ENCODE measurements around the gene CTSL. TPM values are rescaled to one million over a fixed set of nuclear protein-coding genes. Genes with fewer than 3 reads are reported as not detected.

The CTSL gene
- total and polyA plus RNA-seq, 2 experiments from 2014 or later: 401 to 402 TPM

DNA sequence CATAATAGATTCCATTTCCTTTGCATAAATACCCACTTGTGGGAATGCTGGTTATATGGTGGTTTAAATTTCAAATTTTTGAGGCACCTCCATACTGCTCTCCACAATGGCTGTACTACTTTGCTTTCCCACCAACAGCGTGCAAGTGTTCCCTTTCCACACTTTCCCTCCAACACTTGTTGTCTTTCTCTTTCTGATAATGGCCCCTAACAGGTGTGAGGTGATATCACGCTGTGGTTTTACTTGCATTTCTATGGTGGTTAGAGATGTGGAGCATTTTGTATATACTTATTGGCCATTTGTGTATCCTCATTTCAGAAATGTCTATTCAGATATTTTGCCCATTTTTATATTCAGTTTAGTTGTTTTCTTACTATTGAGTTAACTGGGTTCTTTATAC, 34.6 kb downstream of the CTSL start:
- DNase-seq: no peak

DNA sequence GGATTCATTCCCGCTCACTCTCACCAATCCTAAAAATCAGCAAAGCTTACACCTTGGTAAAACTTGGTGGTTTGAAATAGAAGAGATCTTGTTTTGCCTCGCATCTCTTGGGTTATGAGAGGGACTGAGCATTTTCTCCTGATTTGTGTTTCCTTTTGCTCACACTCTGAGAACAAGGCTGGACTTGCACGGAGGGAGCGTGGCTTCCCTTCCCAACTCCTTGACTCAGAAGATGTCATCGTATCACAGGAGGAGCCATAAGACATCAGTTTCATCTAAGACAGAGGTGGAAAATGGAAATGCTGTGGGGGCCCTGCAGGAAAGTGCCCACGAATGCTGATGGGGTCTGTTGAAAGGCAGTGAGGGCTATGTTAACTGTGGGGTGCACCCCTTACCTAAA, 37.4 kb downstream of the CTSL start:
- no peak overlapping the region for H3K4me2 ChIP-seq (ENCODE audit: unreplicated experiment)
- H3K9ac ChIP-seq: no peak overlapping the region
- no peak overlapping the region for H3K4me3 ChIP-seq
- no peak for TF ChIP-seq EZH2phosphoT487 (IDR thresholded peaks at IDR 0.05; ENCODE audit: insufficient read depth, low read depth)
- TF ChIP-seq EZH2 (IDR thresholded peaks at IDR 0.05; ENCODE audit: insufficient read depth, poor library complexity, severe bottlenecking): no peak
- no peaks in the 10 kb centered on the region for H3K27me3 ChIP-seq (replicated peaks; ENCODE audit: insufficient read depth)
- H3F3A ChIP-seq (ENCODE audit: insufficient read depth): no peaks in the 10 kb centered on the region
- no peak for DNase-seq
- H3K9me3 ChIP-seq (ENCODE audit: low read depth): no peaks in the 10 kb centered on the region
- WGBS, 2 experiments (ENCODE audit: low coverage in 1 of 2, low lambda C conversion rate in 2 of 2, missing lambda C conversion rate in 2 of 2): 71 to 79% methylated on average over 6 of the region's 6 CpGs
- H3K36me3 ChIP-seq (ENCODE audit: low read depth): no peaks in the 10 kb centered on the region
- H2AFZ ChIP-seq: no peak overlapping the region
- no peaks in the 10 kb centered on the region for H3K9me2 ChIP-seq (ENCODE audit: insufficient read depth)
- no peaks in the 10 kb centered on the region for H3K79me2 ChIP-seq (ENCODE audit: insufficient read depth)
- H3K27ac ChIP-seq: no peak overlapping the region
- in situ Hi-C loops (cut with MboI): no loop called here
- no peaks in the 10 kb centered on the region for H4K20me1 ChIP-seq (ENCODE audit: insufficient read depth)
- no peaks in the 10 kb centered on the region for H3K4me1 ChIP-seq (ENCODE audit: insufficient read depth)

More for the DNA sequence above, 34.6 kb downstream of the CTSL start:
- no peaks in the 10 kb centered on the region for H4K20me1 ChIP-seq (ENCODE audit: insufficient read depth)
- no peak overlapping the region for H3K9ac ChIP-seq
- no peaks in the 10 kb centered on the region for H3K27me3 ChIP-seq (replicated peaks; ENCODE audit: insufficient read depth)
- H3K9me3 ChIP-seq (ENCODE audit: low read depth): no peaks in the 10 kb centered on the region
- H3K27ac ChIP-seq: no peak overlapping the region
- H3K79me2 ChIP-seq (ENCODE audit: insufficient read depth): no peaks in the 10 kb centered on the region
- H3F3A ChIP-seq (ENCODE audit: insufficient read depth): no peaks in the 10 kb centered on the region
- no peaks in the 10 kb centered on the region for H3K36me3 ChIP-seq (ENCODE audit: low read depth)
- H2AFZ ChIP-seq: no peak overlapping the region
- H3K4me3 ChIP-seq: no peak overlapping the region
- 62 to 82% methylated on average over 2 of the region's 2 CpGs for WGBS, 2 experiments (ENCODE audit: low coverage in 1 of 2, low lambda C conversion rate in 2 of 2, missing lambda C conversion rate in 2 of 2)
- H3K4me2 ChIP-seq (ENCODE audit: unreplicated experiment): no peak overlapping the region
- TF ChIP-seq EZH2phosphoT487 (IDR thresholded peaks at IDR 0.05; ENCODE audit: insufficient read depth, low read depth) (no peak), EZH2 (IDR thresholded peaks at IDR 0.05; ENCODE audit: insufficient read depth, poor library complexity, severe bottlenecking) (no peak)
- no peaks in the 10 kb centered on the region for H3K9me2 ChIP-seq (ENCODE audit: insufficient read depth)
- no peaks in the 10 kb centered on the region for H3K4me1 ChIP-seq (ENCODE audit: insufficient read depth)
- in situ Hi-C loops (cut with MboI): no loop called here

DNA sequence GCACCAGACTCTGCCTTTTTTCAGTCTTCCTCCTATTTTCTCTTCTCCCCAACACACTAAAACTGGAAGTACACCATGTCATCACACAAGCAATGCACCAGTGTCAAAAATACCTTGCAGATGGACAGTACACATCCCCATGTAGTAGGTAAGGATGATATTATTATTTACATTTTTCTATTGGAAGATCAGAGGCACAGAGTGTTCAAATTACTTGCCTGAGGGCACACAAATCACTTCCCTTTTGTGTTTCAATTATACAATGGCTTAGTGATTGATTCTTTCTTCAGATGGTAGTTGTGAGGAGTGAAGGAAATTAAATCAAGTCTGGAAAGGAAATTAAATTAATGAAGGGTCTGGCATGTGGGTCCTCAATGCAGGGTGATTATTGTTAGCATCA, 39.6 kb downstream of the CTSL start:
- no peaks in the 10 kb centered on the region for H3F3A ChIP-seq (ENCODE audit: insufficient read depth)
- H3K9me2 ChIP-seq (ENCODE audit: insufficient read depth): no peaks in the 10 kb centered on the region
- in situ Hi-C loops (cut with MboI): no loop called here
- H3K27me3 ChIP-seq (replicated peaks; ENCODE audit: insufficient read depth): no peaks in the 10 kb centered on the region; the same call in 1 of the 2 replicates
- H3K36me3 ChIP-seq (ENCODE audit: low read depth): no peaks in the 10 kb centered on the region
- no peak for DNase-seq
- H2AFZ ChIP-seq: no peak overlapping the region
- H4K20me1 ChIP-seq (ENCODE audit: insufficient read depth): no peaks in the 10 kb centered on the region
- H3K4me1 ChIP-seq (ENCODE audit: insufficient read depth): no peaks in the 10 kb centered on the region
- H3K27ac ChIP-seq: no peak overlapping the region
- H3K4me3 ChIP-seq: no peak overlapping the region
- no peak overlapping the region for H3K4me2 ChIP-seq (ENCODE audit: unreplicated experiment)
- no peak overlapping the region for H3K9ac ChIP-seq
- H3K9me3 ChIP-seq (ENCODE audit: low read depth): no peaks in the 10 kb centered on the region
- no peaks in the 10 kb centered on the region for H3K79me2 ChIP-seq (ENCODE audit: insufficient read depth)
- TF ChIP-seq EZH2 (IDR thresholded peaks at IDR 0.05; ENCODE audit: insufficient read depth, poor library complexity, severe bottlenecking) (no peak), EZH2phosphoT487 (IDR thresholded peaks at IDR 0.05; ENCODE audit: insufficient read depth, low read depth) (no peak)

DNA sequence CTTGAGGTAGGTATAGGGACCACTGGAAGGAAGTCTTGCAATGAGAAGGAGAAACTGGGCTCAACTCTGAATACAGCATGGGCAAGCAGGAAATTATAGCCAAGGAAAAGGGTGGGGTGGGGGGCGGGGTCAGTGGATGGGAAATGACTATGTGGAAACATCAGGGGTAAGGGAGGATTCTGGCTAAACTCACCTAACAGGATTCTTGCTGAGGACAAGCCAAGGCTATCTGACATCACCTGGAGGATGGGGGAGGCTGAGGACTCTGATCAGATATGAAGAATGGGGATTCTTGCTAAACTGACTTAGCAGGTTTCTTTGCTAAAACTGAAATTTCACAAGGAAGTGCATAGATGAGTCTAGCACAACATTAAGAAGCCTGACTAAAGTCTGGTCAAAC, 40.8 kb downstream of the CTSL start:
- H2AFZ ChIP-seq: no peak overlapping the region
- H3K9me3 ChIP-seq (ENCODE audit: low read depth): no peaks in the 10 kb centered on the region
- 6% methylated on average over 1 of the region's 1 CpG; no CpG with 5 or more reads in 1 of the 2 experiments for WGBS, 2 experiments (ENCODE audit: low coverage in 1 of 2, low lambda C conversion rate in 2 of 2, missing lambda C conversion rate in 2 of 2)
- in situ Hi-C loops (cut with MboI): no loop called here
- no peak overlapping the region for H3K4me2 ChIP-seq (ENCODE audit: unreplicated experiment)
- no peaks in the 10 kb centered on the region for H3K9me2 ChIP-seq (ENCODE audit: insufficient read depth)
- DNase-seq: no peak
- no peaks in the 10 kb centered on the region for H3K36me3 ChIP-seq (ENCODE audit: low read depth)
- no peaks in the 10 kb centered on the region; the same call in 1 of the 2 replicates for H3K27me3 ChIP-seq (replicated peaks; ENCODE audit: insufficient read depth)
- H3K4me3 ChIP-seq: no peak overlapping the region
- no peaks in the 10 kb centered on the region for H3K4me1 ChIP-seq (ENCODE audit: insufficient read depth)
- H4K20me1 ChIP-seq (ENCODE audit: insufficient read depth): no peaks in the 10 kb centered on the region
- no peaks in the 10 kb centered on the region for H3F3A ChIP-seq (ENCODE audit: insufficient read depth)
- H3K9ac ChIP-seq: no peak overlapping the region
- TF ChIP-seq EZH2 (IDR thresholded peaks at IDR 0.05; ENCODE audit: insufficient read depth, poor library complexity, severe bottlenecking): no peak
- TF ChIP-seq EZH2phosphoT487 (IDR thresholded peaks at IDR 0.05; ENCODE audit: insufficient read depth, low read depth): no peak
- no peaks in the 10 kb centered on the region for H3K79me2 ChIP-seq (ENCODE audit: insufficient read depth)
- H3K27ac ChIP-seq: no peak overlapping the region

Measured in GM23248 (cell line).